ENCODE results near the gene DFFA.

- TF ChIP-seq POLR2AphosphoS5 (IDR thresholded peaks at IDR 0.05), result no peak
- TF ChIP-seq, protein P1, sequence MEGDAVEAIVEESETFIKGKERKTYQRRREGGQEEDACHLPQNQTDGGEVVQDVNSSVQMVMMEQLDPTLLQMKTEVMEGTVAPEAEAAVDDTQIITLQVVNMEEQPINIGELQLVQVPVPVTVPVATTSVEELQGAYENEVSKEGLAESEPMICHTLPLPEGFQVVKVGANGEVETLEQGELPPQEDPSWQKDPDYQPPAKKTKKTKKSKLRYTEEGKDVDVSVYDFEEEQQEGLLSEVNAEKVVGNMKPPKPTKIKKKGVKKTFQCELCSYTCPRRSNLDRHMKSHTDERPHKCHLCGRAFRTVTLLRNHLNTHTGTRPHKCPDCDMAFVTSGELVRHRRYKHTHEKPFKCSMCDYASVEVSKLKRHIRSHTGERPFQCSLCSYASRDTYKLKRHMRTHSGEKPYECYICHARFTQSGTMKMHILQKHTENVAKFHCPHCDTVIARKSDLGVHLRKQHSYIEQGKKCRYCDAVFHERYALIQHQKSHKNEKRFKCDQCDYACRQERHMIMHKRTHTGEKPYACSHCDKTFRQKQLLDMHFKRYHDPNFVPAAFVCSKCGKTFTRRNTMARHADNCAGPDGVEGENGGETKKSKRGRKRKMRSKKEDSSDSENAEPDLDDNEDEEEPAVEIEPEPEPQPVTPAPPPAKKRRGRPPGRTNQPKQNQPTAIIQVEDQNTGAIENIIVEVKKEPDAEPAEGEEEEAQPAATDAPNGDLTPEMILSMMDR (IDR thresholded peaks at IDR 0.05), result no peak
Observed at GRCh38 chr1:10432910-10433700, 39.2 kb downstream of the DFFA start.
